ENCODE results near the gene OSTC. TPM values are rescaled to one million over a fixed set of nuclear protein-coding genes. Genes with fewer than 3 reads are reported as not detected.

Gene OSTC
- total and polyA plus RNA-seq, 2 experiments from 2014 or later: 149 to 402 TPM

DNA sequence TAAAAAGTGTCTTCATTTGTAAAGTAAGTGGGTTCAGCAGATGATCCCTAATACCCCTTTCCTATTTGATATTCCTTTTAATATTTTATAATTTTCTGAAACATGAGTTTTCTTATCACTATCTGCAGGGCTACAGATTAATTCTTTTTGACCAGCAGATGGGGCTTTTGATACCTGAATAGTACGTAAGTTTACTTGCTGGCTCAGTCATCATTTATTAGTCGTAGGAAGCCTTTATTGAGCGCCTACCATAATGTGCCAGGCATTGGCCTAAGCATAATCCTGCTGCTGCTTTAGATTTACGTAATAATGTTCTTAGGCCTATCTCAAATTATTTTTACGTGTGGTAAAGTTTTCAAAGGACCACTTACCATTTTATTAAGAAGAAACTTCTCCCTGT, 33.1 kb downstream of the OSTC start:
- Histone ChIP-seq H3K9me3 (ENCODE audit: low read depth) (no peaks in the 10 kb centered on the region), H3K27me3 (no peaks in the 10 kb centered on the region), H3K4me1 (ENCODE audit: low read depth) (peaks cover 18% of the 10 kb centered on the region), H3K4me3 (no peak overlapping the region), H3K27ac (no peak overlapping the region), H3K36me3 (no peaks in the 10 kb centered on the region)
- TF ChIP-seq, protein P1, sequence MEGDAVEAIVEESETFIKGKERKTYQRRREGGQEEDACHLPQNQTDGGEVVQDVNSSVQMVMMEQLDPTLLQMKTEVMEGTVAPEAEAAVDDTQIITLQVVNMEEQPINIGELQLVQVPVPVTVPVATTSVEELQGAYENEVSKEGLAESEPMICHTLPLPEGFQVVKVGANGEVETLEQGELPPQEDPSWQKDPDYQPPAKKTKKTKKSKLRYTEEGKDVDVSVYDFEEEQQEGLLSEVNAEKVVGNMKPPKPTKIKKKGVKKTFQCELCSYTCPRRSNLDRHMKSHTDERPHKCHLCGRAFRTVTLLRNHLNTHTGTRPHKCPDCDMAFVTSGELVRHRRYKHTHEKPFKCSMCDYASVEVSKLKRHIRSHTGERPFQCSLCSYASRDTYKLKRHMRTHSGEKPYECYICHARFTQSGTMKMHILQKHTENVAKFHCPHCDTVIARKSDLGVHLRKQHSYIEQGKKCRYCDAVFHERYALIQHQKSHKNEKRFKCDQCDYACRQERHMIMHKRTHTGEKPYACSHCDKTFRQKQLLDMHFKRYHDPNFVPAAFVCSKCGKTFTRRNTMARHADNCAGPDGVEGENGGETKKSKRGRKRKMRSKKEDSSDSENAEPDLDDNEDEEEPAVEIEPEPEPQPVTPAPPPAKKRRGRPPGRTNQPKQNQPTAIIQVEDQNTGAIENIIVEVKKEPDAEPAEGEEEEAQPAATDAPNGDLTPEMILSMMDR (IDR thresholded peaks at IDR 0.05; ENCODE audit: low read depth, low read length): peak; percentile 18
- DNase-seq (ENCODE audit: low read depth in 1 of 2, low spot score in 1 of 2): peak in 1 of 2 donors; percentile 50

DNA sequence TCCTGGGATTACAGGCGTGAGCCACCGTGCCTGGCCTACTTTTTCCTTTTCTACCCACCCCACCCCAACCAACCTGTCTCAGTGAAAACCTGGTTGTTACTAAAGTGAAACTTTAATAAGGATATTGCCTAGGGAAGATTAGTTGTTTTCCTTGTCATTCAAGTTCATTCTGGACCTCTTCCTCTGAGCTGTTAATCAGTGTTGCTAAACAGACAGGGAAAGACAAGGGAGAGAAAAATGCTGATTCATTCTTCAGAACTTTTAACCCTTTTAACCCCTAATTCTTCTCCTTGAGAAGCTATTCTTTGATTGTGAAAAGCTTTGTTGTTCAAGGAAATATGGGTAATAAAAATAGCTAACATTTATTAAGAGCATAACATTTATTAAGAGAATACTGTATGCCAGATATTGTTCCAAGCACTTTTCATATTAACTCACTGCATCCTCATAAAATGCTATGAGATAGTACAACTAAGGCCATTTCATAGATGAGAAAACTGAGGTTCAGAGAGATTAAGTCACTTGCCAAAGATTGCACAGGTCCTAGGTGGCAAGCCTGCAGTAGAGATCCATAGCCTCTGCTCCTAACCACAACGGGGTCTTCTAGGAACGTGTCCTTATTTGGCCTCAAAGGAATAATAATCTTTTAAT, 34.8 kb downstream of the OSTC start:
- TF ChIP-seq, protein P1 (IDR thresholded peaks at IDR 0.05; ENCODE audit: low read depth, low read length): no peak
- H3K4me3 ChIP-seq: no peak overlapping the region
- no peaks in the 10 kb centered on the region for H3K9me3 ChIP-seq (ENCODE audit: low read depth)
- H3K36me3 ChIP-seq: no peaks in the 10 kb centered on the region
- no peaks in the 10 kb centered on the region for H3K27me3 ChIP-seq
- no peak overlapping the region for H3K27ac ChIP-seq
- peak in 1 of 2 donors; percentile 40 for DNase-seq (ENCODE audit: low read depth in 1 of 2, low spot score in 1 of 2)
- H3K4me1 ChIP-seq (ENCODE audit: low read depth): peaks cover 18% of the 10 kb centered on the region

DNA sequence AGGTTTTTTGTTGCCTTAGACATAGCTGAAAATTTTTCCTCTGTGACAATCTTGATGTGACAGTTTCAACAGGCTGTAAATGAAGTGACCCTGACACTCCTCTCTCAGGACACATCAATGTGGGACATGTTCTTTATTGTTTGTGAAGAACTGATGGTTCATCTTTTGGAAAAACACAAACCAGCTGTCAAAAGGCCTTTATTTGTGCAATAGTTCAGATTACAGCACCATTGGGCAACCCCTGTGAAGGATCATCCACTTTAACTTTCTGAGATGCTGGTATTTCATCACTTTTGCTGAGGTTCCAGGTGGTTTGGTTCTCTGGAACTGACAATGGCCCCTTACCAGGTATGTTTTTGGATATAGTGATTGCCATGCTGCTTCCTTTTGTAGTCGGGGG, 40.3 kb downstream of the OSTC start:
- peak in 1 of 2 donors; percentile 57 for DNase-seq (ENCODE audit: low read depth in 1 of 2, low spot score in 1 of 2)
- no peaks in the 10 kb centered on the region for H3K36me3 ChIP-seq
- H3K4me3 ChIP-seq: no peak overlapping the region
- H3K27me3 ChIP-seq: no peaks in the 10 kb centered on the region
- no peaks in the 10 kb centered on the region for H3K9me3 ChIP-seq (ENCODE audit: low read depth)
- TF ChIP-seq, protein P1 (IDR thresholded peaks at IDR 0.05; ENCODE audit: low read depth, low read length): no peak
- H3K4me1 ChIP-seq (ENCODE audit: low read depth): no peaks in the 10 kb centered on the region
- H3K27ac ChIP-seq: no peak overlapping the region

DNA sequence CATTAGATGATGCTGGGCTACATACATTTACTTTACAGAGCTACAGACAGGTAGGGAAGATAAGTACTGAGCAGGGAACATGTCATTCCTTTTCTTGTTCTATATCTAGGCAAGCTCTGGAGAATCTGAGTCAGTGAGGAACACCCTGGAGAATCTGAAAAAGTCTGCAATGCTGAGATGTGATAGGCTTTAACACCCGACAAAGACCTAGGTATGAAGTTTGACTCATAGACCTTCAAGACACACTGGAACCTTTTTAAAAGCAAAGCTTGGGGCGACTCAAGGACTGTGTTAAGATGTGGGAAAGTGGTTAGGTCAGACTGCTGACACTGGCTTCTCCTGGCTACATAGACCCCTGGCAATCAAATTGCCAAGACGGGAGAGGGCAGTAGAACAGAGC, 42.8 kb downstream of the OSTC start:
- Histone ChIP-seq H3K4me3 (no peak overlapping the region), H3K27ac (no peak overlapping the region), H3K27me3 (no peaks in the 10 kb centered on the region), H3K36me3 (no peaks in the 10 kb centered on the region), H3K9me3 (ENCODE audit: low read depth) (no peaks in the 10 kb centered on the region), H3K4me1 (ENCODE audit: low read depth) (no peaks in the 10 kb centered on the region)
- TF ChIP-seq, protein P1 (IDR thresholded peaks at IDR 0.05; ENCODE audit: low read depth, low read length): no peak
- DNase-seq (ENCODE audit: low read depth in 1 of 2, low spot score in 1 of 2): no peak

DNA sequence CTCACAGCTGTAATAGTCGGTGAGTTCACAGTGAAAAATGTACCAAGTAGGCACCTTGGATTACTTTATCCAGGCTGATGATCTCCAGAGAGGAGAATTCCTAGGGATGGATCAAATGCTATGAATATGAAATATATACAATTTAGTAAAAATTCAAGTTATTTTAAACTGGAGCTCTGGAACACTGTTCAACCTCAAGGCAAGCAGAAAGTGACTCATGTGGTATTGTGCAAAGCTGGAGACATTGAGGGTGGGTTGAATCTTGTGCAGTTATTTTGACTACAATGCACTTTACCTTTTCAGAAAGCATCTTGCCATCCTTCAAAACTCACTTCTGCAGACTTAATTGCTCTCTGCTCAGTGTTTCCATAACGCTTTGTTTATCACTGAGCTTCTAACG, 43.4 kb downstream of the OSTC start:
- Histone ChIP-seq H3K36me3 (no peaks in the 10 kb centered on the region), H3K4me3 (no peak overlapping the region), H3K4me1 (ENCODE audit: low read depth) (no peaks in the 10 kb centered on the region), H3K27me3 (no peaks in the 10 kb centered on the region), H3K27ac (no peak overlapping the region), H3K9me3 (ENCODE audit: low read depth) (no peaks in the 10 kb centered on the region)
- TF ChIP-seq, protein P1 (IDR thresholded peaks at IDR 0.05; ENCODE audit: low read depth, low read length): no peak
- DNase-seq (ENCODE audit: low read depth in 1 of 2, low spot score in 1 of 2): peak in 1 of 2 donors; percentile 37

Measured in cardiac muscle cell (in vitro differentiated cells and primary cell).